ENCODE results near the gene FAM217B.

FAM217B gene

GRCh38 chr20:59993736-59994430 is 53.7 kb downstream of the FAM217B start:
- Histone ChIP-seq H3K4me3 (no peak overlapping the region), H3K36me3 (no peaks in the 10 kb centered on the region), H3K9ac (no peak overlapping the region), H3K4me2 (no peak overlapping the region), H3K27me3 (no peaks in the 10 kb centered on the region), H3K9me3 (replicated peaks in 1 of 11) (no peaks in the 10 kb centered on the region), H3K4me1 (peaks cover 0 to 16% (median 1%) of the 10 kb centered on the region in 10 experiments; a peak in 10 of 20 replicates), H4K20me1 (no peaks in the 10 kb centered on the region), H3K27ac (no peak overlapping the region)
- no peak for TF ChIP-seq Cebpa-rat (IDR thresholded peaks at IDR 0.05)

GRCh38 chr20:59994697-59995122 is 54.5 kb downstream of the FAM217B start:
- peaks cover 0 to 16% (median 0%) of the 10 kb centered on the region in 10 experiments; a peak in 5 of 20 replicates for H3K4me1 ChIP-seq
- no peak overlapping the region for H3K4me2 ChIP-seq
- no peak for TF ChIP-seq Cebpa-rat (IDR thresholded peaks at IDR 0.05)
- no peaks in the 10 kb centered on the region for H3K27me3 ChIP-seq
- no peaks in the 10 kb centered on the region for H4K20me1 ChIP-seq
- no peaks in the 10 kb centered on the region for H3K9me3 ChIP-seq (replicated peaks in 1 of 11)
- no peak overlapping the region for H3K4me3 ChIP-seq
- no peaks in the 10 kb centered on the region for H3K36me3 ChIP-seq
- H3K27ac ChIP-seq: no peak overlapping the region
- no peak overlapping the region for H3K9ac ChIP-seq

- H3K27me3 ChIP-seq: no peaks in the 10 kb centered on the region
- H4K20me1 ChIP-seq: no peaks in the 10 kb centered on the region
- H3K9ac ChIP-seq: no peak overlapping the region
- H3K9me3 ChIP-seq (replicated peaks in 1 of 11): no peaks in the 10 kb centered on the region
- H3K4me3 ChIP-seq: no peak overlapping the region
- TF ChIP-seq Cebpa-rat (IDR thresholded peaks at IDR 0.05): no peak
- no peaks in the 10 kb centered on the region for H3K36me3 ChIP-seq
- no peak overlapping the region for H3K27ac ChIP-seq
- no peak overlapping the region for H3K4me2 ChIP-seq
- peaks cover 0 to 9% (median 0%) of the 10 kb centered on the region in 10 experiments; a peak in 5 of 20 replicates for H3K4me1 ChIP-seq
Observed at GRCh38 chr20:59996108-59996507, 55.9 kb downstream of the FAM217B start.

GRCh38 chr20:59997896-59998295 is 57.7 kb downstream of the FAM217B start:
- Histone ChIP-seq H3K27ac (no peak overlapping the region), H3K4me2 (peak overlapping the region in 1 of 11 experiments; percentile 1; a peak in 1 of 22 replicates), H3K9me3 (replicated peaks in 1 of 11) (no peaks in the 10 kb centered on the region), H4K20me1 (no peaks in the 10 kb centered on the region), H3K9ac (no peak overlapping the region), H3K36me3 (no peaks in the 10 kb centered on the region), H3K4me1 (no peaks in the 10 kb centered on the region), H3K27me3 (no peaks in the 10 kb centered on the region), H3K4me3 (no peak overlapping the region)
- TF ChIP-seq Cebpa-rat (IDR thresholded peaks at IDR 0.05): no peak

Measured in BLaER1 treated with 17β-estradiol and CSF1 and Interleukin-3, amounts not matched to agents 10 nM and 100 nM (cell line).